ENCODE measurements around the gene ARHGAP28.

The ARHGAP28 gene

GRCh38 chr18:6722690-6723089 is 6.8 kb upstream of the ARHGAP28 start:
- no peak overlapping the region for H3K4me3 ChIP-seq (ENCODE audit: low read depth, low read length)
- no peak for TF ChIP-seq CTCF (IDR thresholded peaks at IDR 0.05; ENCODE audit: low read depth, low read length)

DNA sequence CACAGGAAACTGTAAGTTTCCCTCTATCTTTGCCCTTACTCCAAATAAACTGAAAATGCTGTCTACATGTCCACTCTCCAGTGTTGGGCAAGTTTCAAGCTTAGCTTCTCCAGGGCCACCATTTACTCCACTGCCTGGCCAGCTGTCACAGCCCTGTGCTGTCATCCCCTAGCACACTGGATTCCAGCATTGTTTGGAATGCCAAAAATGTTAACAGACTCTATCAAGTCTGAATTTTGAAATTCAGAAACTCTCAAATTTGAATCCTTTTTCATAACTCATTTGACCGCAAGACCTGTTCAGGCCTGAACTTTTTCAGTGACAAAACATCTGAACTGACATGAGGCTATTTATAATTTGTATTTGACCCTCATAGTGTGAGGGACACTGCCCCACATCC is 5.2 kb upstream of the ARHGAP28 start:
- no peak for TF ChIP-seq CTCF (IDR thresholded peaks at IDR 0.05; ENCODE audit: low read depth, low read length)
- no peak overlapping the region for H3K4me3 ChIP-seq (ENCODE audit: low read depth, low read length)

- H3K4me3 ChIP-seq (ENCODE audit: low read depth, low read length): no peak overlapping the region
- TF ChIP-seq CTCF (IDR thresholded peaks at IDR 0.05; ENCODE audit: low read depth, low read length): no peak
These were observed 1.2 kb upstream of the ARHGAP28 start for GRCh38 chr18:6728331-6728730.

DNA sequence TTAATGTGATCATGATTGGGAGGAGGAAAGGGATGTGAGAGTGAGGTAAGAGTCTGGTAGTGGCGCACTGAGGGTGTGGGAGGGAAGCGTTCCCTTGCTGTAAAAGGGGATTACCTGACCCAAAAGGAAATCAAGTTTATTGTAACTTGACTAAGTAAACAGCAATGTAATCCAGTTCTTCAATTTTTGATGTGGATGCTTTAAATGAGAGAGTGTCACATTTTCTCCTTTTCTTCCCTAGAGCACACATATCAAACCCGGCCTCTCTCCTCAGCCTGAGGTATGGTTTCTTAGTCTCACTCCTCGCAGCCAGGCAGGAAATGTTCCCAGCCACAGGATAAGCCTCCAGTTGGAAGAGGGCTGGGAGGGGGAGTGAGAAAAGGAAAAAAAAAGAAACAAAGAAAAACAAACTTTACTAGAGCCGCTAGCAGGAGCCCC is 688 bp upstream of the ARHGAP28 start:
- TF ChIP-seq CTCF (IDR thresholded peaks at IDR 0.05; ENCODE audit: low read depth, low read length): no peak
- peak overlapping the region; percentile 50 for H3K4me3 ChIP-seq (ENCODE audit: low read depth, low read length)

DNA sequence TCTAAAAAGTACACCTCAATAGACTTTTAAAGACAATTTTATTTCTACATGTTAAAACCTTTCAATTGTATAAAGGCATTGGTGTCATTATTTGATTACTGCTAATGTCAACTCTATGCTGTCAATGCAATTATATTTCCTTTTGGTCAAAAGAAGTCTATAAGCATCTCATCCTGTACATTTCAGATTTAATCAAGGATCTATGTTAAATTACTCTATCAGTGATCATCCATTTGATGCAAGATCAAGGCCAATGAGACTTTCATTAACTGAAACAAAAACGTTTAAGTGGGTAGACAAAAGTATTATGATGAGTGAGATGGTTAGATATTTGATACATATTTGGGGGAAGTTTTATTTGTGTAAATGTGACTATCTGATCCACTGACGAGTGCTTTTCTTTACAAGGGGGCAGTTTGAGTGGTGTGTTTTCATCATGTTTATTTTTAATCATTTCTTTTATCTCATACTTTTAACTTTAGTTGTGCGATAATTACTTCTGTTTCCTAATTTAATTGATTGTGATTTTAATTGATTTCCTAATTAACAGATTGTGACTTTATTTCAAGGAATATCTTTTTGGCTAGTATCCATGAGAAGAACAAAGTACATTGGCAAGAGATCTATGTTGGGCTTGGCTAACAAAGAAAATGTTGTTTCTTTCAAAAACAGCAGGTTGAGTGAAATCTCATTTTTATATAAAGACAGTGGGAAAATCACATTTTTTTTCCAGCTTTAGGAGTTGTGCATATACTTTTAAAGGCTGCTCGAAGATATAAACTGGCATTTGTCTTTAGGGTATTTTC is 1.1 kb downstream of the ARHGAP28 start:
- TF ChIP-seq CTCF (IDR thresholded peaks at IDR 0.05; ENCODE audit: low read depth, low read length): no peak
- H3K4me3 ChIP-seq (ENCODE audit: low read depth, low read length): peak overlapping the region; percentile 50

DNA sequence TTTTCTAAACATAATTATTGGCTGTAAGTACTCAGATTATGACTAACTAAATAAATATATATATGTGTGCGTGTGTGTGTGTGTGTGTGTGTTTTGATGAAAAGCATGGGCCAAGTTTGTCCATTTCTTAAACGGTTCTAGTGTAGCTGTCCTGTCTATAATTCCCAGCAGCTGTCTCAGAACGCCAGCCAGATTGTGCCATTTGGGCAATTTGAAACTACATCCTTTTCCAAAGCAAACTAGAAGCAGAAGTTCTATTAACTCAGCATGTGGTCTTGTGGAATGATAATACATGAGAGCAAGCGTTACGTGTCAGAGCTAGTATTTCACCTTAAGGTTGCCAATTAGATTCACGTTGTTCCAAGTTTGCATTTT is 1.7 kb downstream of the ARHGAP28 start:
- no peak overlapping the region; the same call in 1 of the 2 replicates for H3K4me3 ChIP-seq (ENCODE audit: low read depth, low read length)

More for the DNA sequence above, 1.7 kb downstream of the ARHGAP28 start:
- TF ChIP-seq CTCF (IDR thresholded peaks at IDR 0.05; ENCODE audit: low read depth, low read length): no peak

Measured in WI38 (cell line).